Measurements from ENCODE around the gene TRAPPC6A. TPM values are rescaled to one million over a fixed set of nuclear protein-coding genes. Genes with fewer than 3 reads are reported as not detected.

TRAPPC6A gene
- total RNA-seq, 2 experiments from 2014 or later, result 64.4 to 65.0 TPM

DNA sequence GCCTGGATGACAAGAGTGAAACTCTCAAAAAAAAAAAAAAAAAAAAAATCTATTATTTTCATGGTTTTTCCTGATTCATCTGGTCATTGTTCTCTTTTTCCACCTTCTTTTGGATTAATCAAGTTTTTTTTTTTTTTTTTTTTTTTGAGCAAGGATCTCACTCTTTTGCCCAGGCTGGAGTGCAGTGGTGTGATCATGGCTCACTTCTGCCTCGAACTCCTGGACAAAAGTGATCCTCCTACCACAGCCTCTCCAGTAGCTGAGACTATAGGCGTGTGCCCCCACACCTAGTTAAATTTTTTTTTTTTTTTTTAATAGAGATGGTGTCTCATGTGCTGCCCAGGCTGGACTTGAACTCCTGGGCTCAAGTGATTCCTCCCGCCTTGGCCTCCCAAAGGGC is 28.3 kb upstream of the TRAPPC6A start:
- DNase-seq, result no peak
- CTCF ChIA-PET, result no interaction called here
- POLR2A ChIA-PET, result no interaction called here
- H3K27me3 Mint-ChIP-seq, result peaks cover 4% of the 10 kb centered on the region
- no peak overlapping the region for H3K4me3 Mint-ChIP-seq
- no peaks in the 10 kb centered on the region for H3K36me3 Mint-ChIP-seq (ENCODE audit: low read depth)
- no peaks in the 10 kb centered on the region for H3K9me3 Mint-ChIP-seq
- peaks cover 4% of the 10 kb centered on the region for H3K4me1 Mint-ChIP-seq
- H3K27ac Mint-ChIP-seq, result no peak overlapping the region

DNA sequence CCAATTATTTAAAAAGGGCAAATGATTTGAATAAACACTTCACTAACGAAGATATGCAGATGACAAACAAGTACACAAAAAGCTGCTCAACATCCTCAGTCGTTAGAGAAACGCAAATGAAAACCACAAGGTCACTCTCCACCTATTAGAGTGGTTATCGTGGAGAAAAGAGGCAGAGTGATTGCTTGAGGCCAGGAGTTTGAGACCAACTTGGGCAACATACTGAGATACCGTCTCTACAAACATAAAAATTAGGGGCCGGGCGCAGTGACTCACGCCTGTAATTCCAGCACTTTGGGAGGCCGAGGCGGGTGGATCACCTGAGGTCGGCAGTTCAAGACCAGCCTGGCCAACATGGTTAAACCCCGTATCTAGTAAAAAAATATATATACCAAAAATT is 27.8 kb upstream of the TRAPPC6A start:
- DNase-seq, result no peak
- Mint-ChIP-seq H3K27me3 (peaks cover 4% of the 10 kb centered on the region), H3K4me3 (no peak overlapping the region), H3K4me1 (peaks cover 4% of the 10 kb centered on the region), H3K36me3 (ENCODE audit: low read depth) (no peaks in the 10 kb centered on the region), H3K27ac (no peak overlapping the region), H3K9me3 (no peaks in the 10 kb centered on the region)
- CTCF ChIA-PET, result no interaction called here
- POLR2A ChIA-PET, result no interaction called here

DNA sequence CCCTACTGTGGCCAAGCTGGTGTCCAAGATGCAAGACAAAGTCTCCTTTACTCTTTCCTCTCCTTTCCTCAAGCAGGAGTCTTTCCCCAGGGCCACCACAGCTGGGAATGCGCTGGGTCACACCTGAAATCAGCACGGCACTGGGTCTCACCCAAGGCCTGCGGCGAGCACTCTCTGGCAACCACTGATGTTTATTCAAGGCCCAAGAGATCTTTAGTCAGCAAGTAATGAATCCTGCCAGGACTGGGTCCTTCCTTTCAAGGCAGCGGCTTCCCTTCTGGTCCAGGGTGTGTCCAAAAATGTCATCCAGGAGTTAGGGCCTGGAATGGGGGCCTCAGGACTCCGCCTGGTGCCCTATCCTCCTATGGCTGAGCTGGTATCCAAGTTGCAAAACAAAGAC is 24.6 kb upstream of the TRAPPC6A start:
- CTCF ChIA-PET, result no interaction called here
- POLR2A ChIA-PET, result no interaction called here
- H3K9me3 Mint-ChIP-seq, result no peaks in the 10 kb centered on the region
- no peak overlapping the region for H3K27ac Mint-ChIP-seq
- H3K36me3 Mint-ChIP-seq (ENCODE audit: low read depth), result no peaks in the 10 kb centered on the region
- no peaks in the 10 kb centered on the region for H3K4me1 Mint-ChIP-seq
- no peak overlapping the region for H3K4me3 Mint-ChIP-seq
- DNase-seq, result no peak
- peaks cover 4% of the 10 kb centered on the region for H3K27me3 Mint-ChIP-seq

DNA sequence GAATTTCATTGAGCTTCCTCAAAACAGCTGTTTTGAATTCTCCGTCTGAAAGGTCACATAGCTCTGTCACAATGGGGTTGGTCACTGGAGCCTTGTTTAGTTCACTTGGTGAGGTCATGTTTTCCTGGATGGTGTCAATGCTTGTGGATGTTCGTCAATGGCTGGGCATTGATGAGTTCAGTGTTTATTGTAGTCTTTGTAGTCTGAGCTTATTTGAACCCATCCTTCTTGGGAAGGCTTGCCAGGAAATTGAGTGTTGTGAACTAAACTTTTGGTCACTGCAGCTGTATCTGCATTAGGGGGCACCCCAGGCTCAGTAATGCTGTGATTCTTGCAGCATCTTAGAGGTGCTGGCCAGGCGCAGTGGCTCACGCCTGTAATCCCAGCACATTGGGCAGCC is 22.5 kb upstream of the TRAPPC6A start:
- Mint-ChIP-seq H3K36me3 (ENCODE audit: low read depth) (no peaks in the 10 kb centered on the region), H3K4me1 (no peaks in the 10 kb centered on the region), H3K4me3 (no peak overlapping the region), H3K27me3 (peaks cover 4% of the 10 kb centered on the region), H3K27ac (no peak overlapping the region), H3K9me3 (no peaks in the 10 kb centered on the region)
- ChIA-PET CTCF (no interaction called here), POLR2A (interaction anchor here (0.7 kb wide), 1 partner anchor 17 kb away, joined by 4 read pairs; no protein-coding TSS in a partner anchor)
- no peak for DNase-seq

DNA sequence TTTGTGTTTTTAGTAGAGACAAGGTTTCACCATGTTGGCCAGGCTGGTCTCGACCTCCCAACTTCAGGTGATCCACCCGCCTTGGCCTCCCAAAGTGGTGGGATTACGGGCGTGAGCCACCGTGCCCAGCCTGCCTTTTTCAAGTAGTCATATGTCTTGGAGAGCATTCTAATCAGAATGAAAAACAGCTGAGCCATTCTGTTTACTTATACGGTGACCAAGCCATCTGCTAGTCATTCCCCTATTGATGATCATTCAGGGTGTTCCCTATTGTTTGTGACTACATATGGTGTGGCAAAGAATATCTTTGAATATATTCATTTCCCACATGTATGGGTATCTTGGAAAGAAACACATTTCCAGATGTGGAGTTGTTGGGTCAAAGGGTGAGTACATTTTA is 17.7 kb upstream of the TRAPPC6A start:
- DNase-seq, result no peak
- POLR2A ChIA-PET, result no interaction called here
- Mint-ChIP-seq H3K4me3 (no peak overlapping the region), H3K27me3 (peaks cover 2% of the 10 kb centered on the region), H3K9me3 (no peaks in the 10 kb centered on the region), H3K36me3 (ENCODE audit: low read depth) (no peaks in the 10 kb centered on the region), H3K4me1 (no peaks in the 10 kb centered on the region), H3K27ac (no peak overlapping the region)
- CTCF ChIA-PET, result no interaction called here

DNA sequence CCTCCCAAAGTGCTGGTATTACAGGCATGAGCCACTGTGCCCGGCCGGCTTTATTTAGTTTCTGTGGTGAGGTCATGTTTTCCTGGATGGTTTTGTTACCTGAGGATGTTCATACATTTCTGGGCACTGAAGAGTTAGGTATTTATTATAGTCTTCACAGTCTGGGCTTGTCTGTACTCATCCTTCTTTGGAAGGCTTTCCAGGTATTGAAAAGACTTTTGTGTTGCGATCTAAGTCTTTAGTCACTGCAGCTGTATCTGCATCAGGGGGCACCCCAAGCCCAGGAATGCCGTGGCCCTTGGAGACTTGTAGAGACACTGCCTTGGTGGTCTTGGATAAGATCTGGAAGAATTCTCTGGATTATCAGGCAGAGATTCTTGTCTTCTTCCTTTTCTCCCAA is 13.3 kb upstream of the TRAPPC6A start:
- Mint-ChIP-seq H3K4me1 (peaks cover 3% of the 10 kb centered on the region), H3K27me3 (no peaks in the 10 kb centered on the region), H3K36me3 (ENCODE audit: low read depth) (no peaks in the 10 kb centered on the region), H3K27ac (no peak overlapping the region), H3K9me3 (no peaks in the 10 kb centered on the region), H3K4me3 (no peak overlapping the region)
- ChIA-PET POLR2A (no interaction called here), CTCF (no interaction called here)
- no peak for DNase-seq

DNA sequence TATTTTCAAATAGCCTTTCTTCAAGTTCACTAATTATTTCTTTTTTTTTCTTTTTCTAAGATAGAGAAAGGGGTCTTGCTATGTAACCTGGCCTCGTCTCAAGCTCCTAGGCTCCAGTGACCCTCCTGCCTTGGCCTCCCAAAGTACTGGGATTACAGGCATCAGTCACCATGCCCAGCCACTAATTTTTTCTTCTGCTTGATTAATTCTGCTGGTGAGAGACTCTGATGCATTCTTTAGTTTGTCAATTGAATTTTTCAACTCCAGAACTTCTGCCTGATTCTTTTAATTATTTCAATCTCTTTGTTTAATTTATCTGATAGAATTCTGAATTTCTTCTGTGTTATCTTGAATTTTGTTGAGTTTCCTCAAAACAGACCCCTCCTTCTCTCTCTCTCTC is 11.9 kb upstream of the TRAPPC6A start:
- Mint-ChIP-seq H3K9me3 (no peaks in the 10 kb centered on the region), H3K4me1 (peaks cover 3% of the 10 kb centered on the region), H3K27ac (no peak overlapping the region), H3K36me3 (ENCODE audit: low read depth) (no peaks in the 10 kb centered on the region), H3K27me3 (no peaks in the 10 kb centered on the region), H3K4me3 (no peak overlapping the region)
- POLR2A ChIA-PET, result no interaction called here
- CTCF ChIA-PET, result no interaction called here
- DNase-seq, result no peak

DNA sequence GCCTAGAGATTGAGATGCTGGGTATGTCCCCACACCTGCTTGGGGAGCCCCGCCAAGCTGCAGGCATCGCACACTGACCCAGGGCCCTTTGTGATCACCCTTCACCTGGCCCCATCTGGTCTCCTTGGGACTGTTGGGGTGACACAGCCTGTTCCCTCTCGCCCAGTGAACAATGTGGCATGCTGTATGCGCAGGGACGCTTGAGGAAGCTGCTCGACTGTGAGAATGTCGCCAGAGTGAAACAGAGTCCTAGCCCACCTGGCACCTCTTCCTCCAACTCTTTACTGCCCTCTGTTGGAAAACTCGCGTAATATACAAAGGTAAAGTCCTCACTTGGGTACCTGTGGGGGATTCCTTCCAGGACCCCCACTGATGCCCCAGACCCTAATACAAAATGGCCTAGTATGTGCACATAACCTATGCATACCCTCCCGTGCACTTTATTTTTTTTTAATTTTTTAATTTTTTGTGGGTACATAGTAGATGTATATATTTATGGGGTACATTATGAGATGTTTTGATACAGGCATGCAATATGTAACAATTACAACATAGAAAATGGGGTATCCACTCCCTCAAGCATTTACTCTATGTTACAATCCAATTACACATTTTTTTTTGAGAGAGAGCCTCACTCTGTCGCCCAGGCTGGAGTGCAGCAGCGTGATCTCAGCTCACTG is 9.5 kb upstream of the TRAPPC6A start:
- H3K27ac Mint-ChIP-seq, result no peak overlapping the region
- no peak overlapping the region for H3K4me3 Mint-ChIP-seq
- H3K36me3 Mint-ChIP-seq (ENCODE audit: low read depth), result no peaks in the 10 kb centered on the region
- peak; percentile 36 for DNase-seq
- H3K9me3 Mint-ChIP-seq, result no peaks in the 10 kb centered on the region
- POLR2A ChIA-PET, result interaction anchor here (1.1 to 1.3 kb wide), 2 partner anchors 10 to 16 kb away, joined by 3 to 5 read pairs; partner anchors contain the start of gene TRAPPC6A
- no peaks in the 10 kb centered on the region for H3K27me3 Mint-ChIP-seq
- H3K4me1 Mint-ChIP-seq, result peaks cover 9% of the 10 kb centered on the region
- CTCF ChIA-PET, result interaction anchor here (0.6 to 1.3 kb wide), 6 partner anchors 9 to 452 kb away, joined by 3 to 5 read pairs (median 4); partner anchors contain the start of genes BLOC1S3 and TRAPPC6A

DNA sequence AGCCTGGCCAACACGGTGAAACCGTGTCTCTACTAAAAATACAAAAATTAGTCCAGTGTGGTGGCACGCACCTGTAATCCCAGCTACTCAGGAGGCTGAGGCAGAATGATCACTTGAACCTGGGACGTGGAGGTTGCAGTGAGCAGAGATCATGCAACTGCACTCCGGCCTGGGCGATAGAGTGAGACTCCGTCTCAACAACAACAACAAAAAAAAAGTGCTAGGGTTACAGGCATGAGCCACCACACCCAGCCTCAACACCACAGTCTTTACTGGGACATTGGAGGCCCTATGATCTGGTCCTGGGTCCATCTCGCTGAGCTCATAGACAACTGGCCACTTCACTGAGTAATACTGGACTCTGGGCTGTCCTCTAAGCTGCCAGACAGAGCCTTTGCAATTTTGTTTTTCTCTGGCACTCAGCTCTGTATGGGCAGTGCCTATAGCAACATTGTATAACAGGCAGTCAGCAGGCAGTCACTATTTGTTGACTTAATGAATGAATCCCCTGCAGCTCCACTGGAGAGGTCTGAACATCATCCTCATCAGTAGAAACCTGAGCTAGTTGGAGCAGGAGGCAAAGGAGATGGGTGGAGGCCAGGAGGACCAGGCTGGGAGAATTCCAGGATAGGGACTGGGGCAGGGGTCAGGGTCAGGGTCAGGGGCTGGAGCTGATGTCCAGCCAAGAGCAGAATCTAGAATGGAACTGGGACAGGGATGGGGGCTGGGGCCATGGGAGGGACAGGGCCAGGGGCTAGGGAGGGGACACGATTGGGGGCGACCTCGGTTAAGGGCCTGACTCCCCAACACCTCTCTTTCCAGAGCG is 8.7 kb upstream of the TRAPPC6A start:
- POLR2A ChIA-PET, result interaction anchor here (1.1 to 1.3 kb wide), 2 partner anchors 9 to 15 kb away, joined by 3 to 5 read pairs; partner anchors contain the start of gene TRAPPC6A
- Mint-ChIP-seq H3K27ac (no peak overlapping the region), H3K4me1 (peaks cover 11% of the 10 kb centered on the region), H3K9me3 (no peaks in the 10 kb centered on the region), H3K4me3 (no peak overlapping the region), H3K36me3 (ENCODE audit: low read depth) (peaks cover 2% of the 10 kb centered on the region), H3K27me3 (no peaks in the 10 kb centered on the region)
- CTCF ChIA-PET, result interaction anchor here (0.8 to 1.3 kb wide), 5 partner anchors 8 to 152 kb away, joined by 3 to 5 read pairs (median 3); partner anchors contain the start of genes BLOC1S3 and TRAPPC6A
- DNase-seq, result no peak

DNA sequence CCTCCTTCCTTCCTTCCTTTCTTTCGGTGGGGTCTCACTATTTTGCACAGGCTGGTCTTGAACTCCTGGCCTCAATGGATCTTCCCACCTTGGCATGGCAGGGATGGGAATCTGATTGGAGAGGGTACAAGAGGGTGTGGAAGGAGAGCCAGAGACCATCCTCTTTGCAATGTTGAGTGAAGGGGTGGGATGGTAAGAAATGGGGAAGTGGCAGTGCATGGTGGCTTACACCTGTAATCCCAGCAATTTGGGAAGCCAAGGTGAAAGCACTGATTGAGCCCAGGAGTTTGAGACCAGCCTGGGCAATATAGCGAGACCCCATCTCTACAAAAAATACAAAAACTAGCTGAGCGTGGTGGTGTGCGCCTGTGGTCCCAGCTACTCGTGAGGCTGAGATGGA is 6.1 kb upstream of the TRAPPC6A start:
- Mint-ChIP-seq H3K27ac (no peak overlapping the region), H3K9me3 (no peaks in the 10 kb centered on the region), H3K4me1 (peaks cover 27% of the 10 kb centered on the region), H3K27me3 (no peaks in the 10 kb centered on the region), H3K36me3 (ENCODE audit: low read depth) (peaks cover 14% of the 10 kb centered on the region), H3K4me3 (no peak overlapping the region)
- ChIA-PET CTCF (interaction anchor here (0.5 to 2.0 kb wide), 5 partner anchors 12 to 744 kb away, joined by 3 to 6 read pairs (median 3); no protein-coding TSS in a partner anchor), POLR2A (no interaction called here)
- DNase-seq, result no peak

DNA sequence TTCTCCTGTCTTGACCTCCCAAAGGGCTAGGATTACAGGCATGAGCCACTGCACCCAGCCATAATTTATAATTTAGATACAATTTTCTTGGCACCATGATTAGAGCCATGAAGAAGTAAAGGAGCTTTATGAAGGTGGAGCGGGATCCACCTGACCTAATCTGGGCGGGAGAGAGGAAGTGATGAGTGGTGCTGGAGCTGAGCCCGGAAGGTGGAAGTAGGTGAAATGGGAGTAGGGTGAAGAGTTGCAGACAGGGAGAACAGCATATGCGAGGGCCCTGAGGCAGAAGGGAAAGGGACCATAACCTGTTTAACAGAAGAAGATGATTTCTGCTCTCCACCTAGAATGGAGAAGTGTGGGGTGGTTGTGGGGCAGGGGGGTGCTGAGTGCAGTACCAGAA is 4.7 kb upstream of the TRAPPC6A start:
- peaks cover 14% of the 10 kb centered on the region for H3K36me3 Mint-ChIP-seq (ENCODE audit: low read depth)
- CTCF ChIA-PET, result interaction anchor here (0.6 to 2.0 kb wide), 2 partner anchors 156 to 205 kb away, joined by 4 to 6 read pairs; no protein-coding TSS in a partner anchor
- POLR2A ChIA-PET, result interaction anchor here (1.3 kb wide), 1 partner anchor 144 kb away, joined by 3 read pairs; the partner anchor contains the start of gene CLASRP
- H3K4me1 Mint-ChIP-seq, result peaks cover 29% of the 10 kb centered on the region
- no peak overlapping the region for H3K4me3 Mint-ChIP-seq
- H3K27me3 Mint-ChIP-seq, result no peaks in the 10 kb centered on the region
- no peak overlapping the region for H3K27ac Mint-ChIP-seq
- no peak for DNase-seq
- H3K9me3 Mint-ChIP-seq, result no peaks in the 10 kb centered on the region

DNA sequence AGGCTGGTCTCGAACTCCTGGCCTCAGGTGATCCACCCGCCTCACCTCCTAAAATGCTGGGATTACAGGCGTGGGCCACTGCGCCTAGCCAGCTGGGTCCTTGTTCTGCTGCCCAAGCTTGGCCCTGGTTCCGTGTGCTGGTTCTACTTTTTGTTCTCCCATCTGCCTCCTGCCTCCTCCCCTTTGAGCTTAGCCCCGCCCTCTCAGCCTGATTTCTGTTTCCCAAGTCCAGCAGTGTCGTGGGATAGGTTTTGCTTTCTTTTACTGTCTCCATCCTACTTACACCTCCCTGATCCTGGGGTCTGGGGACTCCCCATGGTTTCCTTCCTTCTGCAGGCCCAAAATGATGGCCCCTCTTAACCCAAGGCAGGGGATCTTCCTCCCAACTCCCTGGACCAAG is 2.9 kb upstream of the TRAPPC6A start:
- peaks cover 14% of the 10 kb centered on the region for H3K36me3 Mint-ChIP-seq (ENCODE audit: low read depth)
- CTCF ChIA-PET, result no interaction called here

DNA sequence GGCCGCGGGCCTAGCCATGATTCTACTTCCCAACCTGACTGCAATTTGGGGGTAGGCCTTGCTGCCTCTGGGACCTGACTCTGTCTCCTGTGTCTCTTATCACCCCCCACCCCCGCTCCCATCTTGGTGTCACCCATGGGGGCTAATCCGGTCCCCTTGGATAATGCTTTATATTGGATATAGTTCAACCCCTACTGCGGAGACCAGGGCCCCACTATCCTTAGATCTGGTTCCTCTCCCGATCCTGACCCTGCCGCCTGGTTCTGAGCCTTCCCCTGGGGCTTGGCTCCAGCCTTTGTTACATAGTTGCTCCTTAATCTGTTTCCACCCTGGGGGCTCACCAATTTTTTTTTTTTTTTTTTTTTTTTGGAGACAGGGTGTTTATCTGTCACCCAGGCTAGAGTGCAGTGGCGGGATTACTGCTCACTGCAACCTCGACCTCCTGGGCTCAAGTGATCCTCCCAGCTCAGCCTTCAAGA is 1.9 kb upstream of the TRAPPC6A start:
- Mint-ChIP-seq H3K27me3 (no peaks in the 10 kb centered on the region), H3K4me1 (peaks cover 40% of the 10 kb centered on the region), H3K36me3 (ENCODE audit: low read depth) (peaks cover 14% of the 10 kb centered on the region), H3K9me3 (no peaks in the 10 kb centered on the region), H3K4me3 (peak overlapping the region; percentile 73), H3K27ac (peak overlapping the region; percentile 44)
- POLR2A ChIA-PET, result interaction anchor here (0.8 to 2.9 kb wide), 8 partner anchors 8 to 190 kb away, joined by 3 to 40 read pairs (median 14); partner anchors contain the start of genes CLASRP, GEMIN7, PPP1R37 and ZNF296
- CTCF ChIA-PET, result no interaction called here
- no peak for DNase-seq

More for the DNA sequence above, 2.9 kb upstream of the TRAPPC6A start:
- H3K9me3 Mint-ChIP-seq, result no peaks in the 10 kb centered on the region
- no peak for DNase-seq
- H3K27me3 Mint-ChIP-seq, result no peaks in the 10 kb centered on the region
- peaks cover 33% of the 10 kb centered on the region for H3K4me1 Mint-ChIP-seq
- POLR2A ChIA-PET, result interaction anchor here (1.2 to 1.6 kb wide), 2 partner anchors 9 to 16 kb away, joined by 3 to 6 read pairs; no protein-coding TSS in a partner anchor
- no peak overlapping the region for H3K27ac Mint-ChIP-seq
- peak overlapping the region; percentile 63 for H3K4me3 Mint-ChIP-seq

Measured in activated CD4-positive, alpha-beta memory T cell treated with anti-CD3 and anti-CD28 coated beads, Interleukin-2, amount 10 ng/mL, durations not matched to agents 7 days and 5 days (primary cell).